Measurements from ENCODE around the gene SELPLG.
"Not testable (repeated sequence)": the region's sequence is repeated elsewhere in the genome, so short reads cannot be mapped to it uniquely, and the experiment has no call there.

SELPLG gene

GRCh38 chr12:108654622-108655021, 20.9 kb upstream of the SELPLG start:
- not testable (repeated sequence) for DNase-seq

- no peak for DNase-seq
Observed at GRCh38 chr12:108653922-108654321, 20.2 kb upstream of the SELPLG start.

- no peak for DNase-seq
Observed at GRCh38 chr12:108653082-108653516, 19.4 kb upstream of the SELPLG start.

- no peak for DNase-seq
Observed at GRCh38 chr12:108650083-108650482, 16.4 kb upstream of the SELPLG start.

GRCh38 chr12:108649669-108650068, 16.0 kb upstream of the SELPLG start:
- DNase-seq: no peak

- no peak for DNase-seq
Observed at GRCh38 chr12:108649126-108649525, 15.4 kb upstream of the SELPLG start.

GRCh38 chr12:108648371-108648770, 14.7 kb upstream of the SELPLG start:
- no peak for DNase-seq

- no peak for DNase-seq
Observed at GRCh38 chr12:108647585-108648287, 14.0 kb upstream of the SELPLG start.

- DNase-seq: no peak
Observed at GRCh38 chr12:108646600-108647579, 13.2 kb upstream of the SELPLG start.

GRCh38 chr12:108645686-108646599, 12.2 kb upstream of the SELPLG start:
- DNase-seq: no peak

- no peak for DNase-seq
Observed at GRCh38 chr12:108644811-108645120, 11.1 kb upstream of the SELPLG start.

GRCh38 chr12:108643941-108644810, 10.5 kb upstream of the SELPLG start:
- no peak for DNase-seq

GRCh38 chr12:108642899-108643654, 9.4 kb upstream of the SELPLG start:
- DNase-seq: no peak

GRCh38 chr12:108642269-108642870, 8.7 kb upstream of the SELPLG start:
- DNase-seq: no peak

GRCh38 chr12:108641446-108642268, 8.0 kb upstream of the SELPLG start:
- DNase-seq: no peak

- no peak for DNase-seq
Observed at GRCh38 chr12:108640802-108641445, 7.2 kb upstream of the SELPLG start.

GRCh38 chr12:108638997-108639822, 5.5 kb upstream of the SELPLG start:
- DNase-seq: no peak

GRCh38 chr12:108638141-108638827, 4.6 kb upstream of the SELPLG start:
- DNase-seq: no peak
